WERI-Rb-1 (cell line): ENCODE measurements around the gene ZNF396.

ENCODE experiments used
- DNase-seq: peaks from one replicate; pipeline ENCODE4 v3.0.0-alpha.2; 2020
- H3K27ac ChIP-seq: fragments of 250-450 bp; sonication (Bioruptor Pico); 2 replicates; pipeline ENCODE4 v1.5.1; 2020; ENCODE audit warnings: mild to moderate bottlenecking, moderate library complexity
- H3K27me3 ChIP-seq: fragments of 250-450 bp; sonication (Bioruptor Pico); 2 replicates; pipeline ENCODE4 v1.5.1; 2021; ENCODE audit warnings: mild to moderate bottlenecking, low read depth, moderate library complexity; ENCODE audit not compliant: insufficient read depth, severe bottlenecking
- H3K36me3 ChIP-seq: fragments of 250-450 bp; sonication (Bioruptor Pico); 2 replicates; pipeline ENCODE4 v1.5.1; 2020; ENCODE audit warnings: mild to moderate bottlenecking, moderate library complexity
- H3K4me3 ChIP-seq: 2 replicates; pipeline ENCODE4 v1.5.1; 2011; ENCODE audit warnings: low read depth, mild to moderate bottlenecking, control low read depth, low read length
- H3K9me3 ChIP-seq: fragments of 250-450 bp; sonication (Bioruptor Pico); 2 replicates; pipeline ENCODE4 v1.5.1; 2021; ENCODE audit warnings: mild to moderate bottlenecking, moderate library complexity; ENCODE audit not compliant: severe bottlenecking
- CTCF ChIP-seq: IDR thresholded peaks from 2 replicates; pipeline ENCODE4 v1.5.1; 2011; ENCODE audit warnings: low read depth, mild to moderate bottlenecking, control low read depth, inconsistent platforms, low read length

Gene ZNF396

GRCh38 chr18:35324926-35325655, 52.0 kb downstream of the ZNF396 start:
- no peak overlapping the region for H3K27ac ChIP-seq

GRCh38 chr18:35322486-35323458, 54.4 kb downstream of the ZNF396 start:
- TF ChIP-seq CTCF: no peak
- Histone ChIP-seq H3K36me3 (no peaks in the 10 kb centered on the region), H3K9me3 (no peaks in the 10 kb centered on the region), H3K4me3 (no peak overlapping the region), H3K27me3 (no peaks in the 10 kb centered on the region), H3K27ac (no peak overlapping the region)
- DNase-seq: no peak

More at GRCh38 chr18:35324926-35325655, 52.0 kb downstream of the ZNF396 start:
- H3K4me3 ChIP-seq: no peak overlapping the region
- no peak for TF ChIP-seq CTCF
- no peaks in the 10 kb centered on the region for H3K27me3 ChIP-seq
- no peaks in the 10 kb centered on the region for H3K9me3 ChIP-seq
- no peaks in the 10 kb centered on the region for H3K36me3 ChIP-seq
- no peak for DNase-seq
